Measurements from ENCODE around the gene LNX2.

DNA sequence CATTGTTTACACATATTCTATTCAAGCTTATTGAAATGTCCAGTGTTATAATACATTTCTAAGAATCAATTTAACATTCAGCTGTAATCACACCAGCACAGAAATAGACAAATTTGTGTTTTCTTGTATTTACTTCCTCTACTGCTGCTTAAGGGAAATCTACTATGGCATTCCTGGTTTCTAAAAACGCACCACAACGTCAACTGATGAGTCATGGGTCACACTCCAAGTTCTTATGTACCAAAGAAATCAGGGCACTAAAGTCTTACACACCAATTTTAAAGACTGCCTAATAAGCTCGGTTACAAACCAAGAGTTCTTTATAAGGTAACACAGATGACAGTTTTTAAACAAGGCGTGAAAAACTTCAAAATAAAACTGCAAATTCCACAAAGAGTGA, 13.2 kb downstream of the LNX2 start:
- no peak for TF ChIP-seq ZNF549 (tag by site-specific recombination; IDR thresholded peaks at IDR 0.05)
- TF ChIP-seq ZBTB21 (tag by site-specific recombination; IDR thresholded peaks at IDR 0.05), result no peak
- TF ChIP-seq ZFP37 (tag by site-specific recombination; IDR thresholded peaks at IDR 0.05), result no peak
- TF ChIP-seq, protein P1, sequence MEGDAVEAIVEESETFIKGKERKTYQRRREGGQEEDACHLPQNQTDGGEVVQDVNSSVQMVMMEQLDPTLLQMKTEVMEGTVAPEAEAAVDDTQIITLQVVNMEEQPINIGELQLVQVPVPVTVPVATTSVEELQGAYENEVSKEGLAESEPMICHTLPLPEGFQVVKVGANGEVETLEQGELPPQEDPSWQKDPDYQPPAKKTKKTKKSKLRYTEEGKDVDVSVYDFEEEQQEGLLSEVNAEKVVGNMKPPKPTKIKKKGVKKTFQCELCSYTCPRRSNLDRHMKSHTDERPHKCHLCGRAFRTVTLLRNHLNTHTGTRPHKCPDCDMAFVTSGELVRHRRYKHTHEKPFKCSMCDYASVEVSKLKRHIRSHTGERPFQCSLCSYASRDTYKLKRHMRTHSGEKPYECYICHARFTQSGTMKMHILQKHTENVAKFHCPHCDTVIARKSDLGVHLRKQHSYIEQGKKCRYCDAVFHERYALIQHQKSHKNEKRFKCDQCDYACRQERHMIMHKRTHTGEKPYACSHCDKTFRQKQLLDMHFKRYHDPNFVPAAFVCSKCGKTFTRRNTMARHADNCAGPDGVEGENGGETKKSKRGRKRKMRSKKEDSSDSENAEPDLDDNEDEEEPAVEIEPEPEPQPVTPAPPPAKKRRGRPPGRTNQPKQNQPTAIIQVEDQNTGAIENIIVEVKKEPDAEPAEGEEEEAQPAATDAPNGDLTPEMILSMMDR (tag by site-specific recombination; IDR thresholded peaks at IDR 0.05), result no peak
- TF ChIP-seq, protein P2, sequence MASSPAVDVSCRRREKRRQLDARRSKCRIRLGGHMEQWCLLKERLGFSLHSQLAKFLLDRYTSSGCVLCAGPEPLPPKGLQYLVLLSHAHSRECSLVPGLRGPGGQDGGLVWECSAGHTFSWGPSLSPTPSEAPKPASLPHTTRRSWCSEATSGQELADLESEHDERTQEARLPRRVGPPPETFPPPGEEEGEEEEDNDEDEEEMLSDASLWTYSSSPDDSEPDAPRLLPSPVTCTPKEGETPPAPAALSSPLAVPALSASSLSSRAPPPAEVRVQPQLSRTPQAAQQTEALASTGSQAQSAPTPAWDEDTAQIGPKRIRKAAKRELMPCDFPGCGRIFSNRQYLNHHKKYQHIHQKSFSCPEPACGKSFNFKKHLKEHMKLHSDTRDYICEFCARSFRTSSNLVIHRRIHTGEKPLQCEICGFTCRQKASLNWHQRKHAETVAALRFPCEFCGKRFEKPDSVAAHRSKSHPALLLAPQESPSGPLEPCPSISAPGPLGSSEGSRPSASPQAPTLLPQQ (tag by site-specific recombination; IDR thresholded peaks at IDR 0.05), result no peak
- TF ChIP-seq ZNF274 (IDR thresholded peaks at IDR 0.05; ENCODE audit: low read length), result no peak
- no peak for TF ChIP-seq ZNF274 (tag by site-specific recombination; IDR thresholded peaks at IDR 0.05; ENCODE audit: borderline replicate concordance)
- TF ChIP-seq, protein P3, sequence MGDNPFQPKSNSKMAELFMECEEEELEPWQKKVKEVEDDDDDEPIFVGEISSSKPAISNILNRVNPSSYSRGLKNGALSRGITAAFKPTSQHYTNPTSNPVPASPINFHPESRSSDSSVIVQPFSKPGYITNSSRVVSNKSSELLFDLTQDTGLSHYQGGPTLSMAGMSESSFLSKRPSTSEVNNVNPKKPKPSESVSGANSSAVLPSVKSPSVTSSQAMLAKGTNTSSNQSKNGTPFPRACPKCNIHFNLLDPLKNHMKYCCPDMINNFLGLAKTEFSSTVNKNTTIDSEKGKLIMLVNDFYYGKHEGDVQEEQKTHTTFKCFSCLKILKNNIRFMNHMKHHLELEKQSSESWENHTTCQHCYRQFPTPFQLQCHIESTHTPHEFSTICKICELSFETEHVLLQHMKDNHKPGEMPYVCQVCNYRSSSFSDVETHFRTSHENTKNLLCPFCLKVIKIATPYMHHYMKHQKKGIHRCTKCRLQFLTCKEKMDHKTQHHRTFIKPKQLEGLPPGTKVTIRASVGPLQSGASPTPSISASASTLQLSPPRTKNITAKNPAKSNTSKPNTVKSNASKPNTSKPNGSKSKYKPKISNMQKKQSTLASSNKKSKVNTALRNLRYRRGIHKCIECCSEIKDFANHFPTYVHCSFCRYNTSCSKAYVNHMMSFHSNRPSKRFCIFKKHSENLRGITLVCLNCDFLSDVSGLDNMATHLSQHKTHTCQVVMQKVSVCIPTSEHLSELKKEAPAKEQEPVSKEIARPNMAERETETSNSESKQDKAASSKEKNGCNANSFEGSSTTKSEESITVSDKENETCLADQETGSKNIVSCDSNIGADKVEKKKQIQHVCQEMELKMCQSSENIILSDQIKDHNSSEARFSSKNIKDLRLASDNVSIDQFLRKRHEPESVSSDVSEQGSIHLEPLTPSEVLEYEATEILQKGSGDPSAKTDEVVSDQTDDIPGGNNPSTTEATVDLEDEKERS (tag by site-specific recombination; IDR thresholded peaks at IDR 0.05), result no peak
- no peak for TF ChIP-seq HOXC10 (CRISPR knock-in tag; IDR thresholded peaks at IDR 0.05)
- TF ChIP-seq, protein P4, sequence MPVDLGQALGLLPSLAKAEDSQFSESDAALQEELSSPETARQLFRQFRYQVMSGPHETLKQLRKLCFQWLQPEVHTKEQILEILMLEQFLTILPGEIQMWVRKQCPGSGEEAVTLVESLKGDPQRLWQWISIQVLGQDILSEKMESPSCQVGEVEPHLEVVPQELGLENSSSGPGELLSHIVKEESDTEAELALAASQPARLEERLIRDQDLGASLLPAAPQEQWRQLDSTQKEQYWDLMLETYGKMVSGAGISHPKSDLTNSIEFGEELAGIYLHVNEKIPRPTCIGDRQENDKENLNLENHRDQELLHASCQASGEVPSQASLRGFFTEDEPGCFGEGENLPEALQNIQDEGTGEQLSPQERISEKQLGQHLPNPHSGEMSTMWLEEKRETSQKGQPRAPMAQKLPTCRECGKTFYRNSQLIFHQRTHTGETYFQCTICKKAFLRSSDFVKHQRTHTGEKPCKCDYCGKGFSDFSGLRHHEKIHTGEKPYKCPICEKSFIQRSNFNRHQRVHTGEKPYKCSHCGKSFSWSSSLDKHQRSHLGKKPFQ (tag by site-specific recombination; IDR thresholded peaks at IDR 0.05), result no peak

All from HEK293 (cell line).